Suppressor macrophage treated with lipopolysaccharide for 1 hour (primary cell): ENCODE data around the gene PHC3.
"Not testable (repeated sequence)": the region's sequence is repeated elsewhere in the genome, so short reads cannot be mapped to it uniquely, and the experiment has no call there.

Experiments
- DNase-seq, 3 donors: peaks; one replicate each; pipeline ENCODE4 v3.0.0-alpha.2; 2020 to 2022

PHC3 gene

GRCh38 chr3:170180908-170181885 lies at the start of gene PHC3:
Gene PHC3, minus strand, starts transcription at chr3:170181733. Its CDS starts 18 bp downstream, at chr3:170181715.
- peak; percentile 95 to 98 (median 97) for DNase-seq

GRCh38 chr3:170228093-170228766 lies 46.7 kb upstream of the PHC3 start:
- DNase-seq, result no peak

- DNase-seq, result no peak
Measured at GRCh38 chr3:170226426-170226960, 45.0 kb upstream of the PHC3 start.

GRCh38 chr3:170225166-170225565 lies 43.6 kb upstream of the PHC3 start:
- DNase-seq, result no peak

- DNase-seq, result peak; percentile 28 to 55 (median 35)
Measured at GRCh38 chr3:170222647-170223541, 41.4 kb upstream of the PHC3 start.

GRCh38 chr3:170221924-170222646 lies 40.6 kb upstream of the PHC3 start, which contains the start of gene PRKCI:
Gene PRKCI, plus strand, starts transcription at chr3:170222424. Its CDS starts 246 bp downstream, at chr3:170222670.
- peak; percentile 96 to 97 (median 97) for DNase-seq

- peak; percentile 18 to 56 (median 38) for DNase-seq
Measured at GRCh38 chr3:170220871-170221270, 39.3 kb upstream of the PHC3 start.

GRCh38 chr3:170219850-170220249 lies 38.3 kb upstream of the PHC3 start:
- no peak for DNase-seq

- no peak for DNase-seq
Measured at GRCh38 chr3:170211668-170212067, 30.1 kb upstream of the PHC3 start.

DNA sequence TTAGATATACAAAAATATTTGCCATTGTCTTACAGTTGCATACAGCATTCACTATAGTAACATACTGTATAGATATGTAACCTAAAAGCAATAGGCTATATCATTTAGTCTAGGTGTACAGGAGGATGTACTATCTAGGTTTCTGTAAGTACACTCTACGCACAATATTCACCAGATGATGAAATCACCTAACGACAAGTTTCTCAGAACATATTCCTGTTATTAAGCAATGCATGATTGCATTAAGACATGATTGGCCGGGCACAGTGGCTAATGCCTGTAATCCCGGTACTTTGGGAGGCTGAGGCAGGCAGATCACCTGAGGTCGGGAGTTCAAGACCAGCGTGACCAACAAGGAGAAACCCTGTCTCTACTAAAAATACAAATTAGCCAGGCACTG lies 26.2 kb upstream of the PHC3 start:
- no peak for DNase-seq

- DNase-seq, result not testable (repeated sequence)
Measured at GRCh38 chr3:170206164-170206762, 24.7 kb upstream of the PHC3 start.

- peak in 1 of 3 donors; percentile 26 for DNase-seq
Measured at GRCh38 chr3:170205302-170205701, 23.8 kb upstream of the PHC3 start.

DNA sequence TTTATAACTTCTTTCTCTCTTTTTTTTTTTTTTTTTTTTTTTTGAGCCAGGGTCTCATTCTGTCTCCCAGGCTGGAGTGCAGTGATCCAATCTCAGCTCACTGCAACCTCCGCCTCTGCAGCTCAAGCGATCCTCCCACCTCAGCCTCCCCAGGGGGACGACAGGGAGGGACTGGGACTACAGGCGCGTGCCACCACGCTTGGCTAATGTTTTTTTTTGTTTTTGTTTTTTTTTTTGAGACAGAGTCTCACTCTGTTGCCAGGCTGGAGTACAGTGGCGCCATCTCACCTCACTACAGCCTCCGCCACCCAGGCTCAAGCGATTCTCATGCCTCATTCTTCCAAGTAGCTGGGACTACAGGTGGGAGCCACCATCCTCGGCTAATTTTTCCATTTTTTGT lies 23.0 kb upstream of the PHC3 start:
- DNase-seq, result no peak

DNA sequence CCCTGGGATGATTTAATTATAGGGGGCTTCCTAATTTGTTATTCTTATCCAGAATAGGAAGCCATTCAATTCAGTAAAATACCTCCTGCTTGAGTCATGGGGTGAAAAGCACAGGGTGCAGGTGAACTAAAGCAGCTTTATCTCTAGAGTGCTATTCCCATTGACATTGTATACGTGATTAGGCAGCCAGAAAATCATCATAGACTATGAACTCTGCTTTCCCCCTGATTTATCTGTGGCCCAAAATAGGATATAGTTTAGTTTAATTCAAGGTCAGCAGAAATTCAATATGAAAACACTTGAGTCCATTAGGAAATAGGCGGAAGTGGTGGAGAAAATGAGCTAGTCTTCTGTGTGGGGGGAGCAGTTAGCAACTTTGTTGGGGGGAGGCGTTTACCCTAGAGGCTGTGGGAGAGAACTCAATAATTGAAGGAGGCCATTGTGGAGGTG lies 22.5 kb upstream of the PHC3 start:
- DNase-seq, result no peak

DNA sequence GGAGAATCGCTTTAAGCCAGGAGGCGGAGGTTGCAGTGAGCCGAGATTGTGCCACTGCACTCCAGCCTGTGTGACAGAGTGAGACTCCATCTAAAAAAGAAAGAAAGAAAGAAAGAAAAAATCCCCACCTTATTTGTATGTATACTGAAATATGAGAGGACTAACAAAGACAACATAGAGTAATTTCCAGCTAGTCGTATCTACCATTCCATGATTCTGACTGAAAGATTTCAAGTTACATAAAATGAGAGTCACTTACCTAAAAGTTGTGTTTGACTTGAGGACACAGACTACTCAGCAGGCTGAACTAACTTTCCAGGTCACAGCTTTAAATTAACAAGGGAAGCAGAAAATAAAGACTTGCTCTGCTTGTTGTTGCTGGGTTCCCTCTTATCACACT lies 21.9 kb upstream of the PHC3 start:
- DNase-seq, result no peak

GRCh38 chr3:170201527-170201926 lies 20.0 kb upstream of the PHC3 start:
- no peak for DNase-seq

DNA sequence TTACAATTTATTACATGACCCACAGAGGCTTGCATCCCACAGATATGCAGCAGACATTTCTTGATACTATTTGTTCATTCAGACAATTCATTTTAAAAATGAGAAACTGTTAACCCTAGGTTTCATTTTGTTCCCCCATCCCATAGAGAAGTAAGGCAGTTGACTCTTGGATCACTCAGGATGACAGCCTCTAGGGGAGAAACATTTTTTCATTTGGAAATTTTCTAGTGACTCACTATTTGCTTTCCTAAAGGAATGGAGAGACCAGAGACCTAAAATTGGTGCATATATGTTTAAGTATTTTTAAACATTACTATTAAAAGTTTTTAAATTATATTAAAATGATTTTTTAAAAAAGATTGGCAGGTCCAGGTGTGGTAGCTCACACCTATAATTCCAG lies 19.5 kb upstream of the PHC3 start:
- DNase-seq, result peak; percentile 38 to 70 (median 53)

GRCh38 chr3:170196833-170197232 lies 15.3 kb upstream of the PHC3 start:
- DNase-seq, result no peak

DNA sequence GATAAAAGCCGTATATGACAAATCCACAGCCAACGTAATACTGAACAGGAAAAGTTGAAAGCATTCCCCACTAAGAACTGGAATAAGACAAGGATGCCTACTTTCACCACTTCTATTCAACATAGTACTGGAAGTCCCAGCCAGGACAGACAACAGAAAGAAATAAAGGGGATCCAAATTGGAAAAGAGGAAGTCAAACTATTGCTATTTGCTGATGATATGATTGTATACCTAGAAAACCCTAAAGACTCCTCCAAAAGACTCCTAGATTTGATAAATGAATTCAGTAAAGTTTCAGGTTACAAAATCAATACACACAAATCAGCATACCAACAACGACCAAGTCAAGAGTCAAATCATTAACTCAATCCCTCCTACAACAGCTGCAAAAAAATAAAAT lies 14.2 kb upstream of the PHC3 start:
- DNase-seq, result not testable (repeated sequence)

DNA sequence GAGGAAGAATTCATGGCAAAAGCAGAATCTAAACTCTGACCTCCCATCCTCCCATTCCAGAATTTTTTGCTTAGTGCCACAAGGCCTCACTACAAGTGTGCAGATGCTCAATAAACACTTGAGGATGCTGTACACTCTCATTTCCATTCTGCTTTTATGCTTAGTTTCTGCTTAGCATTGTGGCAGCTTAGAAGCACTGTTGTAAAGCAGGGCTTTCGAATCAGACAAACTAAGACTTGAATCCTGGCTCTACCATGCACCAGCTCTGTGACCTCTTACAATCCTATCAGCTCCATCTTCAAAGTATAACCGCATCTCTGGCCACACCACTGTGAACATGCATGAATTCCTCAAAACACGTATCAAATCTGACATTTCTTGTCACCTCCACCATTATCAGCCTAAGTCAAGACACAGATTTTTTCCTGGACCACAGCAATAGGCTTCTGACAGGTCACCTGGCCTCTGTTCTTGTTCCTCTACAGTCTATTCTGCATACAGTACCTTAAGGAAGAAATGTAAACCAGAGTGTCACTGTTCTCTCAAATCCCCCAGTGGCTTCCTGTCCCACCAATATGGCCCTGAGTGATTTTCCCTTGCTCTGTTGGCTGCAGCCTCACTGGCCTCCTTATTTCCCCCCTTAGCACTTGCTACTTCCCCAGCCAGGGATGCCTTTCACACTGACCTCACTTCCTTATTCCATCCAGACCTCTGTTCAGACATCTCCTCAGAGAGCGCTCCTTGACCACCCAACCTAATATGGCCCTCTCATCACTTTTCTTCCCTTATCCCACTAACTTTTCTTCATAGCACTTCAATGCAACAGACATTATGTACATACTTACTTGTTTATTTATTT lies 8.1 kb upstream of the PHC3 start:
- DNase-seq, result peak in 1 of 3 donors; percentile 30
